Measurements from ENCODE around the gene ITPRIP. TPM values are rescaled to one million over a fixed set of nuclear protein-coding genes. Genes with fewer than 3 reads are reported as not detected.

ITPRIP gene
- total RNA-seq, 1 experiment from 2014 or later, result 22.5 TPM

DNA sequence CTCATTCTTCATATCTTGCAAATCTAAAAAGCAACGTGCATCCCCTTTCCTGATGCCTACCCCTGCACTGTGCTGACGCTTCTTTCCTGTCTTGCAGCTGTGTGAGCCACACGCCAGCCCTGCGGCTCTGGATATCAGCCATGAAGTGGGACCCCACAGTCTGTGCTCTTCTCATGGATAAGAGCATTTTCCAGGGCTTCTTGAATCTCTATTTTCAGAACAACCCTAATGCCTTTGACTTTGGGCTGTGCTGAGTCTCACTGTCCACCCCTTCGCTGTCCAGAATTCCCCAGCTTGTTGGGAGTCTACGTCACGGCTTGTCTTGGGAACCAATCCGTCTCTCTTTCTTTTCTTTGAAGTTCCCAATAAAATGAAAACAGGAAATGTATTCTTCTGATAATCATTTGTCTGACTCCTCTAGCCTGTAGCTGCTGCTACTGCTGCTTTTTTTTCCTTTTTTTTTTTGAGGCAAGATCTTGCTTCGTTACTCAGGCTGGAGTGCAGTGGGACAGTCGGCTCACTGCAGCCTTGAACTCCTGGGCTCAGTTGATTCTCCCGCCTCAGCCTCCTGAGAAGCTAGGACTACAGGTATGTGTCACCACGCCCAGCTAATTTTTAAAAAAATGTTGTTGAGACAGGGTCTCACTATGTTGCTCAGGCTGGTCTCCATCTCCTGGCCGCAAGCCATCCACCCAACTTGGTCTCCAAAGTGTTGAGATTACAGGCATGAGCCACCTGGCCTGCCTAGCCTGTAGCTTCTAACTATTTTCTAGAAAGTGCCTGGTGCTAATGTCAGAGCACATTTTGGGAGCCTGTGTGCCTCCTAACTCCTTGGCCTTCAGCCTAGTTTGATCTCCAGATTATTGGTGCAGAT is 39.0 kb downstream of the ITPRIP start:
- no peak overlapping the region for H4K8ac ChIP-seq (replicated peaks; ENCODE audit: insufficient read length, low read depth, low read length)
- no peaks in the 10 kb centered on the region for H3K23me2 ChIP-seq (ENCODE audit: insufficient read length, low read depth, low read length, poor library complexity, severe bottlenecking)
- no peak overlapping the region for H2BK20ac ChIP-seq (ENCODE audit: low read depth, low read length, poor library complexity, severe bottlenecking)
- no peak overlapping the region for H3K56ac ChIP-seq (ENCODE audit: insufficient read length, low read depth, low read length)
- H3K79me1 ChIP-seq (ENCODE audit: insufficient read depth, low read depth, low read length, poor library complexity, severe bottlenecking), result no peaks in the 10 kb centered on the region
- H3K23ac ChIP-seq (ENCODE audit: insufficient read length, low read depth, low read length), result no peak overlapping the region
- H3K79me2 ChIP-seq (ENCODE audit: insufficient read depth, low read length), result no peaks in the 10 kb centered on the region
- DNase-seq, result no peak
- H2AK5ac ChIP-seq (ENCODE audit: insufficient read length, low read length), result no peak overlapping the region
- Mint-ChIP-seq H3K27me3 (ENCODE audit: low read depth) (no peaks in the 10 kb centered on the region; the same call in none of the 2 replicates), H3K27ac (no peak overlapping the region; a peak in 1 of 7 replicates), H3K36me3 (ENCODE audit: insufficient read depth in 1 of 3, low read depth in 3 of 3) (peaks cover 14 to 18% (median 18%) of the 10 kb centered on the region in 3 experiments), H3K4me1 (peaks cover 9 to 14% of the 10 kb centered on the region in 2 experiments), H3K4me3 (no peak overlapping the region), H3K9me3 (peaks cover 21 to 22% of the 10 kb centered on the region in 2 experiments)
- H3K9ac ChIP-seq (ENCODE audit: extremely low read depth, insufficient read length, low read length), result no peak overlapping the region
- H3K4me2 ChIP-seq (ENCODE audit: insufficient read depth, insufficient read length, low read length), result no peak overlapping the region
- no peak overlapping the region for H3K27ac ChIP-seq (ENCODE audit: insufficient read length, low read depth, low read length)
- no peak overlapping the region for H2AFZ ChIP-seq (ENCODE audit: low read length)
- no peak overlapping the region for H3K4ac ChIP-seq (ENCODE audit: low read depth, low read length)
- no peak overlapping the region for H2BK15ac ChIP-seq (ENCODE audit: low read depth, low read length)
- H2BK12ac ChIP-seq (ENCODE audit: insufficient read length, low read depth, low read length), result no peak overlapping the region
- no peaks in the 10 kb centered on the region for H3K27me3 ChIP-seq (ENCODE audit: insufficient read depth, low read length)
- no CpG with 5 or more reads among the region's 13 CpGs for WGBS (ENCODE audit: extremely low coverage, insufficient read length, low lambda C conversion rate)
- no peak overlapping the region for H2BK5ac ChIP-seq (ENCODE audit: insufficient read length, low read length)
- no peak overlapping the region for H3K18ac ChIP-seq (ENCODE audit: insufficient read length, low read depth, low read length)
- TF ChIP-seq, protein P1, sequence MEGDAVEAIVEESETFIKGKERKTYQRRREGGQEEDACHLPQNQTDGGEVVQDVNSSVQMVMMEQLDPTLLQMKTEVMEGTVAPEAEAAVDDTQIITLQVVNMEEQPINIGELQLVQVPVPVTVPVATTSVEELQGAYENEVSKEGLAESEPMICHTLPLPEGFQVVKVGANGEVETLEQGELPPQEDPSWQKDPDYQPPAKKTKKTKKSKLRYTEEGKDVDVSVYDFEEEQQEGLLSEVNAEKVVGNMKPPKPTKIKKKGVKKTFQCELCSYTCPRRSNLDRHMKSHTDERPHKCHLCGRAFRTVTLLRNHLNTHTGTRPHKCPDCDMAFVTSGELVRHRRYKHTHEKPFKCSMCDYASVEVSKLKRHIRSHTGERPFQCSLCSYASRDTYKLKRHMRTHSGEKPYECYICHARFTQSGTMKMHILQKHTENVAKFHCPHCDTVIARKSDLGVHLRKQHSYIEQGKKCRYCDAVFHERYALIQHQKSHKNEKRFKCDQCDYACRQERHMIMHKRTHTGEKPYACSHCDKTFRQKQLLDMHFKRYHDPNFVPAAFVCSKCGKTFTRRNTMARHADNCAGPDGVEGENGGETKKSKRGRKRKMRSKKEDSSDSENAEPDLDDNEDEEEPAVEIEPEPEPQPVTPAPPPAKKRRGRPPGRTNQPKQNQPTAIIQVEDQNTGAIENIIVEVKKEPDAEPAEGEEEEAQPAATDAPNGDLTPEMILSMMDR (conservative IDR thresholded peaks at IDR 0.05), result no peak
- no peak overlapping the region for H3K14ac ChIP-seq (ENCODE audit: insufficient read depth, low read length)
- H3K4me1 ChIP-seq (ENCODE audit: insufficient read depth, low read length), result no peaks in the 10 kb centered on the region
- no peak overlapping the region for H2BK120ac ChIP-seq (ENCODE audit: low read depth, low read length, poor library complexity, severe bottlenecking)
- no peak overlapping the region for H4K5ac ChIP-seq (ENCODE audit: insufficient read length, low read depth, low read length)
- H4K91ac ChIP-seq (ENCODE audit: insufficient read length, low read depth, low read length), result no peak overlapping the region
- H3K9me3 ChIP-seq (ENCODE audit: control insufficient read depth, low read depth, low read length), result peaks cover 5% of the 10 kb centered on the region
- no peaks in the 10 kb centered on the region for H4K20me1 ChIP-seq (ENCODE audit: control insufficient read depth, insufficient read depth, insufficient read length)
- H3T11ph ChIP-seq (ENCODE audit: low read length), result no peak overlapping the region
